GM18526 (cell line): Measurements from ENCODE around the gene JMJD8.

Experiments used
- POLR2A ChIP-seq: IDR thresholded peaks from 3 replicates; pipeline ENCODE4 v1.6.1; 2011; ENCODE audit not compliant: insufficient read length; ENCODE audit errors: extremely low read depth

Gene JMJD8

DNA sequence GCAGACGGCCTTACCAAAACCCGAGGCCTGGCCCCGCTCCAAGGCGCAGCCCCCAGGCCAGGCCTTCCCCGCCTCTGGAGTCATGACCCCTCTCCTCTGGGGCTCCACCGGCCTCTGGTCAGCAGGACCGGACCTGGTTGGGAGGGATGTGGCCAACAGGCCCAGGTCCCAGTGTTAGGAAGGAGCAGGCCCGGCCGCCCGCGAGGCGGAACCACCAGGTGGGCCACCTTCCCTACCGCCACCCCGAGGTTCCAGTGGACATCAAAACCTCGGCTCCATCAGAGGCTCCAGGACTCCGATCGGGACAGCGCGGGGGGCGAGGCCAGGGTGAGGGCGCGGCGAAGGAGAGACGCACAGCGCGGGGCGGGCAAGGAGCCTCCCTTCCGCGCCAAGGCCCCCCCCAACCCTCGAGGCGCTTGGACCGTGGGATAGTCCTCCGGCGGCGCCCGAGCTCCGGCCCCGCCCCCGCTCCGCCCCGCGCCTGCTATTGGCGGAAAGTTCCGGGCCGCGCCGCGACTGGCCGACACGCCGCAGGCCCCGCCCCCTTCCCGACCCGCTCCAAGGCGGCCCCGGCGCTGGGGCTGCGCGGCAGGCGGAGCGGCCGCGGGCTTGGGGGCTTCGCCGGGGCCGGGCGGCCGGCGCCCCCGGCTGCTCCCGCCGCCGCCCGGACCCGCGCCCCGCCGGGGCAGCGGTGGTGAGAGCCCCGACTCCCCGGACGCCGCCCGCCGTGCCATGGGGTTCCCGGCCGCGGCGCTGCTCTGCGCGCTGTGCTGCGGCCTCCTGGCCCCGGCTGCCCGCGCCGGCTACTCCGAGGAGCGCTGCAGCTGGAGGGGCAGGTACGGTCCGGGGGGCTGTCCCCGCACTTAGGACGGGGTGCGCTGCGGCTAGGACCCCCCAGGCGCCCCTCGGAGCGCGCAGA lies 30.7 kb upstream of the JMJD8 start, which contains the start of gene METRN:
Gene METRN (plus strand): TSS at position 561 of the 919 bp plus-strand sequence. CDS start 172 bp downstream, at position 733.
- no peak for TF ChIP-seq POLR2A

DNA sequence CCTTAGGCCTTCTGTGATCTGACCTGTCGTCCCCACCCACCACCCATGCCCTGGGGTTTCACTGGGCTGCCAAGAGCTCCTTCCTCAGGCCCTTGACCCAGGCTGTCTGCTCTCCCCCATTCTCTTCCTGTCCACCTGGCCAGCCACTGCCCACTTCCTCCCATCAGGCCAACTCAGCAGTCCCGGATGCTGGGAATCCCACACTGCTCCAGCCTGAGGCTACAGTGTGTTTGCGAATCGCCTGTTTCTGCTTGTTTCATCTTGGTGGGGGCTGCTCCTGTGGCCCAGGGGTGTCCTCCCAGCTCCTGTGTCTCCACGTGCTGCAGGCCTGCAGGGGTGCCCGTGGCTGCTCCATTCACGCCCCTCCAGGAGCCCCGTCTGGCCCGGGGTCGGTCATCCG lies 29.9 kb upstream of the JMJD8 start:
- TF ChIP-seq POLR2A, result no peak

DNA sequence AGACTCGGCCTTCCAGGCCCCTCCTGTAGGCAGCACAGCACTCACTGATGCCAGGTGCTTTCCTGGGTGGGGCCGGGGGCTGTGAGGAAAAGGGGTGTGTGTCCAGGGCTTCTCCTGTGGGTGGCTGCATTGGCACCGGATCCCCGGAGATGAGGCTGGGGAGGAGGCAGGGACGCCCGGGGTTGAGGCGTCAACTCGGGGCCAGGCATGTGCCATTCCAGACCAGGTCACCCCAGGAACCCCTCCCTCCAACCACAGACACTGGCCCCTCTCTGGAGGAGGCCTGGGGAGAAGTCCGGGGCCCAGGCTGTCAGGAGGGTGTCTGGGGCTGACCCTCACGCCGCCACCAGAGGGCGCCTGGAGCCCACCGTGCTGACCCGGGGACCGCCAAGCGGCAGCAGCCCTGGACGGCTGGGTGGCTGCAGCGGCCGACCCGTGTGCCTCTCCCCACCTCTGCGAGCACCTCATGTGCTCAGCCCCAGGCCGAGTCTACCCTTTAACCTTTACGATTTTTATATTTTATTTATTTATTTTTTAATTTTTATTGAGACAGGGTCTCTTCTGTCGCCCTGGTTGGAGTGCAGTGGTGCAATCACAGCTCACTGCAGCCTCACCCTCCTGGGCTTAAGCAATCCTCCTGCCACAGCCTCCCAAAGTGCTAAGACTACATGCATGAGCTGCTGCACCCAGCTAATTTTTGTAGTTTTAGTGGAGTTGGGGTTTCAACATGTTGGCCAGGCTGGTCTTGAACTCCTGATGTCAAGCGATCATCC lies 27.6 kb upstream of the JMJD8 start:
- no peak for TF ChIP-seq POLR2A

DNA sequence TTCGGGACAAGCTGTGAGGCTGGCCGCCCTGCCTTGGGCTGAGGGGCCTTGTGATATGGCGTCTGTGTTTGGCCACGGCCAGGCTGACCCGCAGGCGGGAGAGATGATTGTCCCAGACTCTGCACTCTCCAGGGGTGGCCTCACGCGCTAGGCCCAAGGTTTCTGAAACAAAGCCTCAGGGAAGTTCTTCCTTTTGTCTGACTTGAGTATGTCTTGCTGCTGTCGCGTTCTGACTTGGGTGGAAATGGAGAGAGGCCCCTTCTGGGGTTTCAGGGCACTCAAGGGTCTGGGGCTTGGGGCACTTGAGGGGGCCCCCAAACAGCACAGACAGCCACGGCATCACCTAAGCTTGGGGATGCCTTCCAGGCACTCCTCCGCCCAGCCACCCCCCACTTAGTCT lies 26.9 kb upstream of the JMJD8 start:
- TF ChIP-seq POLR2A, result no peak

DNA sequence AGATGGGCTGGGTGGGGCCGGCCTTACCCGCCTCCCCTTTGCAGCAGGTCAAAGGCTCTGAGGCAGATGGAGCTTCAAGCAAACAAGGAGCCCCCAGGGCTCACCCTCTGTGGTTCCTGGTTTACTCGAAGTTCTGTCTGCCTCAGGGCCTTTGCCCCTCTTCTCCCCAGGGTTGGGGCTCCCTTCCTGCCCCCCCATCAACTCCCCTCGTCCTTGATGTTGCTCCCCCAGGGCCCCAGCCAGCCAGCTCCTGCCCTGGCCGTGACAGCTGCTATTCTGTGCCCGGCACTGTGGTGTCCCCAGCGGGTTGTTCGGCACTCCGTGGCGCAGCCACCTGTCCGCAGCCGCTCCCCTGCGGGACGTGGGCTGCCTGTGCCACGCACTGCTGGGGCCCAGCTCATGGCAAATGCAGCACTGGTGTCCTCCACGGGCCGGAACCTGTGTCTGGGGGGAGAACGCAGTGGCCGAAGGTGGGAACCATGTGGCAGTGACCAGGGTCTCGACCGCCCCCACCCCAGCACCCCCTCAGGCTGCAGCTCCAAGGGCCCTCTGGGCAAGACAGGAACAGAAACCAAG lies 26.5 kb upstream of the JMJD8 start:
- no peak for TF ChIP-seq POLR2A

DNA sequence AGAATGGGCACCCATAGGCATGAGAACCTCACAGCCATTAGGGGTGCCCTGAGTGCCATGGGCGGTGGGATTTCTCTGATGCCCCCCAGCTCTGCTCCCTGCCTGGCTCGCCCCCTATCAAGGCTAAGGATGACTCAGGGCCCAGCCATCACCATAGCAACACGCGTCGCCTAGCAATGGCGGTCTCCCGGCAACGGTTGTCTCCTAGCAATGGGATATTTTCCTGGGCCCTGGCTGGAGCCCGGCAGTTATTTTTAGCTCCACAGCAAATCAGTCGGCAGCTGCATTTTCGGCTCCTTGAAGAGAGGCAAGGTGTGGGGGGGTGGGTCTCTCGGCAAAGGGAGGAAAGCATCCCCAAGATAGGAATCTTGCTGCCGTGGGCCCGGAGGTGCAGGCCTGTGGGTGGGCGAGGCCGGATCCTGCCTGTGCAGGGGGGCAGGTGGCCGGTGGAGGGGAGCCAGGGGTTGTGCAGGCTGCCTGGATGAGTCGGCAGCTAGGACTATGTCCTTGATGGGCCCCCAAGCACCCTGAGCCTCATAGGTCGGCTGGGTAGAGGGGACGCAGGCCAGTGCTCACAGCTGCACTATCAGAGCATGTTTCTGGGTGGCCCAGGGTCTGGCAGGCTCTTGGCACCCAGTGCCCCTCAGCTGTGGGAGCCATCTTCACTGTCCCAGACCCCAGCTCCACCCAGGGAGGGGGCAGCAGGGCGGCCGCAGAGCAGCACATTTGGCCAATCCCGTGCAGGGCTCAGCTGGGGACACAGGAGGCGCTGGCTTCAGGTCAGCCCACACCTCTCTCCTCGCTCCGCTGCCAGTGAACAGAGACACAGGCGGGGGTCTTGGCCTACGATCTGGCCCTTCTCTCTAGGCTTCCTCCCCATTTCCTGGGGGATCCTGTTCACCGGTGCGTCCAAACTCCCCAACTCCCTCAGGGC lies 25.7 kb upstream of the JMJD8 start:
- TF ChIP-seq POLR2A, result no peak

DNA sequence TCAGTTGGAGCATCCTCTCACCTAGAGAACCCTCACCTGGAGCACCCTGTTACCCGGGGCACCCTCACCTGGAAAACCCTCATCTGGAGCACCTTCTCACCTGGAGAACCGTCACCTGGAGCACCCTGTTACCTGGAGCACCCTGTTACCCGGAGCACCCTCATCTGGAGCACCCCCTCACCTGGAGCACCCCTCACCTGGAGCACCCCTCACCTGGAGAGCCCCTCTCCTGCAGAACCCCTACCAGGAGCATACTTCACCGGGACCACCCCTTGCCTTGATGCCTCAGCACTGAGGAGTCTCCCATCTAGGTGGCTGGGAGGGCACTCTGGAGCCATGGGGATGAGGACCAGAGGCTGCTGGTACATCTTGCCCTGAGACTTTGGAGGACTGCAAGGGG lies 24.8 kb upstream of the JMJD8 start:
- no peak for TF ChIP-seq POLR2A

DNA sequence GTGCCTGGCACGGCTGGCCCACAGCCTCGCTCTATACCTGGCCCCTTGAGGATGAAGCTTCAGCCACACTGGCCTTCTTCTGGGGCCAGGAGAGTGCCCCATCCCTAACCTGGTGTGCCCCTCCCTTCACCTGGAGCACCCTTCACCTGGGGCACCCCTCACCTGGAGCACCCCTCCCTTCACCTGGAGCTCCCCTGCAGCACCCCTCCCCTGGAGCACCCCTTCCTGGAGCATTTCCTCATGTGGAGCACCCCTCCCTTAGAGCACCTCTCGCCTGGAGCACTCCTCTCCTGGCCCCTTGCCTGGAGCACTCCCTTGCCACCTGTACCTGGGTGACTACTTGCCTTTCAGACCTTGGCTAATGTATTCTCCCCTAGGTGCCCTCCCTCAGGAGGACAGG lies 23.9 kb upstream of the JMJD8 start:
- TF ChIP-seq POLR2A, result no peak

DNA sequence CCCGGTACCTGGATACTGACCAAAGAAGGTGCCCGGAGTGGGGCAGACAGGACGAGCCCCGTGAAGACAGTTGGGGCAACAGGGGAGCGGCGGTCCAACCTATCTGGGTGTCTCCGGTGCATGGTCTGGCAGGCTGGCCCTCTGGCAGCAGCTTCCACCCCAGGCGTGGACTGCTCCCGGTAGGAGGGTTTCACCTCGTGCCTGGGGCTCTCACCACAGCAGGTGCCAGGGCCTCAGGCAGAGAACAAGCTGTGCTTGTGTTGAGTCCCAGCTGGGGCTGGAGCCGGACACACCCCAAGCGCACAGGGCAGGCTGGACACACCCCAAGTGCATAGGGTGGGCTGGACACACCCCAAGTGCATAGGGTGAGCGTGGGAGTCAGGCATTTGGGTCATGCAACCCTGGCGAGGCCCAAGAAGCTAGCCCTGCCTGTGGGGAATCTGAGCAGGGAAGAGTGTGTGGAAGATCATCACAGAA lies 23.0 kb upstream of the JMJD8 start:
- no peak for TF ChIP-seq POLR2A

DNA sequence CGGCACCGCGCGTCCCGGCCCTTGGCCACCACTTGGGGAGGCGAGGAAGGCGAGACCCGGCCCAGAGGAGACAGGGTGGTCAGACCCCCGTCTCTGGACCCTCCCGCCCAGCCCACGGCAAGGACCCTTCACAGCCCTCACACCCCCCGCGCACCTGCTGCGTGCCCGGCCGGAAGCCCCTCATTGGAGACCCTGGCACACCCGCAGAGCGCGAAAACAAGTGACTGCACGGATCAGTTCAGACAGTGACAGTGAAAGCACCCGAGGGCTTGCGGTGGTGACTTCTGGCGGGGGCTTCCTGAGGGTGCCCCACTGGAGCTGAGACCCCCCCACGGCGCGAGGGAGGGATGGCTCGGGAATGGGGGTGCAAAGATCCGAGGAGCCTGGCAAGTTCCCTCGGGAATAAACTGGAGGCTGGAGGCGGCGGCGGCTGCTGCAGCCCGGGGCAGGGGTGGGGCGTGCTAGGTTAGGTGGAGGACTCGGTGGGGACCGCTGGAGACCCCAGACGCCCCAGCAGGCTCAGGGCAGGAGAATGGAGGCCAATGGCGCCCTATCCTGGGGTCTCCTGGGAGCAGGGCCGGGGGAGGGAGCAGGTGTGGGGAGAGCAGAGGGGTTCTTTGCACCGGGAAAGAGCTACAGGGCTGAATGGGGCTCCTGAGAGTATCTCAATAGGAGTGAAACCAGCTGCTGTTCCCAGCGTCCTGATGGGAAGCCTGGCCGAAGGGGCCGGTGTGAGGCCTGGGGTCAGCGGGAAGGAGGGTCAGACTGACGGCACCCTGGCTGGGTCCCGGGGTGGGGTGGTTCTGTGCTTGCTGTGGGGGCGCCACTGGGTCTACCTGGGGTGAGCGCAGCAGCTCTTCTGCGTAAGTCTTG lies 22.3 kb upstream of the JMJD8 start:
- no peak for TF ChIP-seq POLR2A

DNA sequence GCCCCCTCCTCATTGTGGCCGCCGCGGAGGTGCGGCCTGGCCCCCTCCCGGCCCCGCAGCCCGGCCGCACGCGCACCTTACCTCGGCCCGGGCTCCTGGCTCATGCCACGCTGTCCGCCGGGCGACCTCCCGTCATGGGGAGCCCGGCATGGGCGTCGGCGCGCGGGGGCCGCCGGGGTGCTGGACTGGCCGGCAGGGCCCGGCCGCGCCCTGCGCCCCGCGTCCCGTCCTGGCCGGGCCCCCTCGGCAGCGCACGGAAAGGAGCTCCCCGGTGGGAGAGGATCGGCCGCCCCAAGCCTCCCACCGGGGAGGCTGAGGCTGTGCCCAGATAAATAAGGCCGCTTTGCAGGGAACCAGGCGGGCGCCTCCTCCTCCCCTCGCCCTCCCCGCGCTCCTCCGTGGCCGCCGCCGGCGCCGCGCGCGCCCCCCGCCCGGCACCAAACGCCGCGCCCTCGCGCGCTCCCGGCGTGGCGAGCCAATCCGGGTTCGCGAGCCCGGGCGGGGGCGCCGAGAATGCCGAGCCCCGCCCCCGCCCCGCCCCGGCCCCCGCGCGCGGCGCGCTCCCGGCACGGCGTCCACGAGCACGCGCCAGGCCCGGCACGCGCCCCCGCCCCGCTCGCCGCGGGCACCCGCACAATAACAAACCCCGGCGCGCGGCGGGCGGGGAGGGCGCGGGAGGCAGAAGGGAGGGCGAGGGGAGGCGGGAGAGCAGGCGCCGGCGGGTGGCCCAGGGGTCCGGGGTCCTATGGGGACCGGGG lies 21.5 kb upstream of the JMJD8 start, which contains the start of gene FBXL16:
Gene FBXL16 (minus strand): TSS at position 371 of the 758 bp plus-strand sequence. CDS start 8,396 bp downstream, outside the sequence.
- no peak for TF ChIP-seq POLR2A

DNA sequence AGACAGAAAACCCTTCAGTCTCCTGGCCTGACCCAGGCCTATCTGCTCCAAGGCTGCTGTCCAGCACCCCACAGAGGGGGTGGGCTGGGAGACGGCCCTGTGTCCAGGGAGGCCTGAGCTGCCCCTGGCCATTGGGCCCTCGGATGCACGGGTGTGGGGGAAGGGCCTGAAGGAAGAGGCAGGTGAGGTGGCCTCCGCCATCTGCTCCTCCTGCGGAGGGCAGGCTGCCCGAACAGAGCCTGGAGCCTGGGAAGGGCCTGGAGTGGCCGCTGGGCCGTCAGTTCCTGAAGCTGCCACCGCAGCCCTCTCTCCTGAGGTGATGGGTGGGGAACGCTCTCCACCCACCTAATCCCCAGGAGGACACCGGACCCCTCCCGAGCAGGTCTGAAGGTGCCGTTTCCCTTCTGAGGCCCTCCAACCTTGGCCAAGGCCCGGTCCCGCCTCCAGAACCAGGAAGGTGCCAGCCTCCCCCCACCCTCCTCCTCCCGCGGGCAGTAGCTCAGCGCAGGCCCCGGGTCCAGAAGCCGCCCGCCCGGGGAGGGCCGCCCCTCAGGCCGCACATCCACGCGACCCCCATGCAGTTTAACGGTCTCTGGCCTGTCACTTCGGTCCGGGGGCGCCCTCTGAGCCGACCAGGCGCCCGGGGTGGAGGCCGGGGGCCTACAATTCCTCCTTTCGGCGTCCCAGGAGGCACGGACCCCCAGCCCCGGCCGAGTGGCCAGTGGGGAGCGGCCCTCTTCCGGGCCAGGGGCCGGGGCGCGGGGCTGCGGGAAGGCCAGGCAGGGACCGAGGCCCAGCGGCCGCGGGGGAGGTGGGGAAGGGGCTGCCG lies 20.6 kb upstream of the JMJD8 start:
- no peak for TF ChIP-seq POLR2A
